Measurements from ENCODE around the gene ANP32B. TPM values are rescaled to one million over a fixed set of nuclear protein-coding genes. Genes with fewer than 3 reads are reported as not detected.

ANP32B gene
- total RNA-seq: 153 and 156 TPM in 2 replicates
- long read RNA-seq, transcript ANP32B-201 (7 exons, 1,463 nt): major isoform, 85 of 96 reads
- long read RNA-seq, partial matches to known transcripts: 6 of 96 reads
- long read RNA-seq, other reads (novel, unspliced or antisense): 5 of 96 reads

GRCh38 chr9:97982683-97983588 is at the start of gene ANP32B:
ANP32B (plus strand) TSS chr9:97983341; CDS start chr9:97983556, 215 bp downstream.
- DNase-seq (ENCODE audit: low spot score, unreplicated experiment): peak; percentile 87
- H3K4me1 Mint-ChIP-seq (ENCODE audit: low read depth): peaks cover 12% of the 10 kb centered on the region
- H3K9me3 Mint-ChIP-seq (ENCODE audit: low read depth): no peaks in the 10 kb centered on the region
- peaks cover 38% of the 10 kb centered on the region for H3K27me3 Mint-ChIP-seq
- peak within 1 kb of the TSS; percentile 78 for H3K4me3 Mint-ChIP-seq (ENCODE audit: low read depth)
- TF ChIP-seq, protein P1, sequence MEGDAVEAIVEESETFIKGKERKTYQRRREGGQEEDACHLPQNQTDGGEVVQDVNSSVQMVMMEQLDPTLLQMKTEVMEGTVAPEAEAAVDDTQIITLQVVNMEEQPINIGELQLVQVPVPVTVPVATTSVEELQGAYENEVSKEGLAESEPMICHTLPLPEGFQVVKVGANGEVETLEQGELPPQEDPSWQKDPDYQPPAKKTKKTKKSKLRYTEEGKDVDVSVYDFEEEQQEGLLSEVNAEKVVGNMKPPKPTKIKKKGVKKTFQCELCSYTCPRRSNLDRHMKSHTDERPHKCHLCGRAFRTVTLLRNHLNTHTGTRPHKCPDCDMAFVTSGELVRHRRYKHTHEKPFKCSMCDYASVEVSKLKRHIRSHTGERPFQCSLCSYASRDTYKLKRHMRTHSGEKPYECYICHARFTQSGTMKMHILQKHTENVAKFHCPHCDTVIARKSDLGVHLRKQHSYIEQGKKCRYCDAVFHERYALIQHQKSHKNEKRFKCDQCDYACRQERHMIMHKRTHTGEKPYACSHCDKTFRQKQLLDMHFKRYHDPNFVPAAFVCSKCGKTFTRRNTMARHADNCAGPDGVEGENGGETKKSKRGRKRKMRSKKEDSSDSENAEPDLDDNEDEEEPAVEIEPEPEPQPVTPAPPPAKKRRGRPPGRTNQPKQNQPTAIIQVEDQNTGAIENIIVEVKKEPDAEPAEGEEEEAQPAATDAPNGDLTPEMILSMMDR (IDR thresholded peaks at IDR 0.05; ENCODE audit: unreplicated experiment): peak; percentile 92
- H3K27ac Mint-ChIP-seq: peak within 1 kb of the TSS; percentile 81
- peaks cover 2% of the 10 kb centered on the region for H3K36me3 Mint-ChIP-seq (ENCODE audit: insufficient read depth)

DNA sequence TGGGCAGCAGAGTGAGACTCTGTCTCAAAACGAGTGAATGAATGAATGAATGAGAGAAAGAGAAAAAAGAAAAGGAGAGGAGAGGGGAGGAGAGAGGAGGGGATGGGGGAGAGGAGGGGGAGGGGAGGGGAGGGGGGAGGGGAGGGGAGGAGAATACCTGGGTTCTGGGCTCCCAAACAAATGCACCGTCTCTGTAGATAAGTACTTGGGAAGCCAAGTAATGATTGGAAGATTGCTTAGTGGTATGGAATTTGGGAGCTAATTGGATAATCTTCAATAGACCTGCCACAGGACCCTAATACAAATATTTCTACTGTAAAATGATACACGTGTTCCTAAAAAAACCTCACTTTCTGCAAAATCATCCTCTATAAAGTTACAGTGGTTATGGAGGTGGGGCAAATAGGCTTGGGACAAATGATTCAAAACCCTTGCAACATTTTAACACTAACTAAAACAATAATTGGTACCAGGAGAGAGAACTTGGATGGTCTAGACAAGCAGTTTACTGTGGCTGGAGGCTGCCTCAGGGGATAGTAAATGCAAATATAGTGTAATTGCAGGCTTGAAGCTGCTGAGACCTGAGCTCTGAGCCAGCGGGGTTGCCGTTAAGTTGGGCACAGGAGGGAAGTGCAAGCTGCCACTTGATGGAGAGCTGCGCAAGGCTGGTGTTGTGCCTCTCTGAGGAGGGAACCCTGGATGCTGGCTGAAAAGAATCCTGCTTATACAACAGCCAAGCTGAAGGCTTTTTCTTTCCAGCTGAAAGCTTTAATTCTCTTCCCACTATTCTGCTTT is 48.6 kb upstream of the ANP32B start:
- no peak overlapping the region for H3K27ac Mint-ChIP-seq
- no peaks in the 10 kb centered on the region for H3K4me1 Mint-ChIP-seq (ENCODE audit: low read depth)
- no peak overlapping the region for H3K4me3 Mint-ChIP-seq (ENCODE audit: low read depth)
- TF ChIP-seq, protein P1 (IDR thresholded peaks at IDR 0.05; ENCODE audit: unreplicated experiment): no peak
- no peaks in the 10 kb centered on the region for H3K36me3 Mint-ChIP-seq (ENCODE audit: insufficient read depth)
- no peak for DNase-seq (ENCODE audit: low spot score, unreplicated experiment)
- H3K9me3 Mint-ChIP-seq (ENCODE audit: low read depth): no peaks in the 10 kb centered on the region
- H3K27me3 Mint-ChIP-seq: peaks cover 87% of the 10 kb centered on the region

- Mint-ChIP-seq H3K27me3 (peaks cover 85% of the 10 kb centered on the region), H3K4me1 (ENCODE audit: low read depth) (no peaks in the 10 kb centered on the region), H3K27ac (no peak overlapping the region), H3K4me3 (ENCODE audit: low read depth) (no peak overlapping the region), H3K36me3 (ENCODE audit: insufficient read depth) (no peaks in the 10 kb centered on the region), H3K9me3 (ENCODE audit: low read depth) (no peaks in the 10 kb centered on the region)
- DNase-seq (ENCODE audit: low spot score, unreplicated experiment): no peak
- TF ChIP-seq, protein P1 (IDR thresholded peaks at IDR 0.05; ENCODE audit: unreplicated experiment): no peak
These were observed 47.9 kb upstream of the ANP32B start for GRCh38 chr9:97935276-97935675.

- H3K36me3 Mint-ChIP-seq (ENCODE audit: insufficient read depth): no peaks in the 10 kb centered on the region
- H3K4me3 Mint-ChIP-seq (ENCODE audit: low read depth): no peak overlapping the region
- no peaks in the 10 kb centered on the region for H3K9me3 Mint-ChIP-seq (ENCODE audit: low read depth)
- H3K27me3 Mint-ChIP-seq: peaks cover 83% of the 10 kb centered on the region
- TF ChIP-seq, protein P1 (IDR thresholded peaks at IDR 0.05; ENCODE audit: unreplicated experiment): no peak
- DNase-seq (ENCODE audit: low spot score, unreplicated experiment): no peak
- H3K4me1 Mint-ChIP-seq (ENCODE audit: low read depth): no peaks in the 10 kb centered on the region
- H3K27ac Mint-ChIP-seq: no peak overlapping the region
These were observed 46.1 kb upstream of the ANP32B start for GRCh38 chr9:97936998-97937397.

GRCh38 chr9:97938081-97938644 is 45.0 kb upstream of the ANP32B start, which contains the start of gene HEMGN:
HEMGN (minus strand) TSS chr9:97938172; CDS start chr9:97938136, 36 bp downstream.
- Mint-ChIP-seq H3K27me3 (peaks cover 78% of the 10 kb centered on the region), H3K36me3 (ENCODE audit: insufficient read depth) (no peaks in the 10 kb centered on the region), H3K4me1 (ENCODE audit: low read depth) (no peaks in the 10 kb centered on the region), H3K9me3 (ENCODE audit: low read depth) (no peaks in the 10 kb centered on the region), H3K4me3 (ENCODE audit: low read depth) (no peak within 1 kb of the TSS), H3K27ac (no peak within 1 kb of the TSS)
- TF ChIP-seq, protein P1 (IDR thresholded peaks at IDR 0.05; ENCODE audit: unreplicated experiment): no peak
- no peak for DNase-seq (ENCODE audit: low spot score, unreplicated experiment)

All from progenitor cell of endocrine pancreas (in vitro differentiated cells).